SU-DHL-6 (cell line): ENCODE data around the gene CACNG8.

Experiments used
- CTCF ChIP-seq: fragments of 200-600 bp; sonication (generic); IDR thresholded peaks from one replicate; pipeline ENCODE4 v1.5.1; 2017; ENCODE audit warnings: antibody characterized with exemption, mild to moderate bottlenecking, low read length, moderate library complexity; ENCODE audit not compliant: insufficient read depth, poor library complexity, severe bottlenecking
- EZH2phosphoT487 ChIP-seq: fragments of 200-600 bp; sonication (generic), shearing (Covaris generic); conservative IDR thresholded peaks from 2 replicates; pipeline ENCODE4 v1.6.1; 2018; ENCODE audit warnings: mild to moderate bottlenecking, antibody characterized with exemption, low read length, moderate library complexity, mixed read lengths

DNA sequence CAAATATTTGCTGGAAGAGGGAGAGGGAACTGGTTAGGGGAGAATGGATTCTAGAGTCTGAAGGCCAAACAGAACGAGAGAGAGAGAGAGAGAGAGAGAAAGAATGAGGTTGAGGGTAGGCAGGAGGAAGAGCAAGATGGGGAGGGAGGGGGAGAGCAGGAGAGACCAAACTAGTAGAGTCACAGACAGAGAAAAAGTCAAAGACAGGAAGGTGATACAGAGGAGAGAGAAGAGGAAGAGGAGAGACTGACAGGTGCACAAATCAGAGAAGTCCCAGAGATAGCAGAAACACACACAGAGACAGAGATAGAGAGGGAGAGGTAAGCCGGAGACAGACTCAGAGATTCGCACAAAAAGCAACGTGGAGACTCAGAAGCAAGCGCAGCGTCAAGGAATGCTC lies 23.1 kb downstream of the CACNG8 start:
- TF ChIP-seq CTCF (no peak), EZH2phosphoT487 (no peak)
